Sigmoid colon (tissue), 7 donors: ENCODE measurements around the gene PPM1L. TPM values are rescaled to one million over a fixed set of nuclear protein-coding genes. Genes with fewer than 3 reads are reported as not detected.

Source experiments
- DNase-seq: peaks from one replicate; pipeline ENCODE4 v3.0.0-alpha.2; 2019
- H3K27ac ChIP-seq, 4 donors: fragments of 200-600 bp; sonication (generic); one replicate each; pipeline ENCODE4 v1.5.1; 2016 to 2019; ENCODE audit warnings: mild to moderate bottlenecking in 1 of 4
- H3K27me3 ChIP-seq, 3 donors: fragments of 200-600 bp; sonication (generic); one replicate each; pipeline ENCODE4 v1.5.1; 2019; ENCODE audit warnings: mild to moderate bottlenecking in 1 of 3
- H3K36me3 ChIP-seq, 4 donors: fragments of 200-600 bp; sonication (generic); one replicate each; pipeline ENCODE4 v1.5.1; 2016 to 2019
- H3K4me1 ChIP-seq, 4 donors: fragments of 200-600 bp; sonication (generic); one replicate each; pipeline ENCODE4 v1.5.1; 2017 to 2019
- H3K4me3 ChIP-seq, 4 donors: fragments of 200-600 bp; sonication (generic); one replicate each; pipeline ENCODE4 v1.5.1; 2017 to 2019; ENCODE audit warnings: mild to moderate bottlenecking in 2 of 4, moderate library complexity in 1 of 4
- H3K9me3 ChIP-seq, 4 donors: fragments of 200-600 bp in 3 of 4; sonication (generic) in 3 of 4; one replicate each; pipeline versions ENCODE4 v1.5.1 to v1.6.1; 2013 to 2019
- CTCF ChIP-seq, 4 experiments: fragments of 450-650 bp in 3 of 4; fragments of 200-600 bp in 1 of 4; IDR thresholded peaks; one replicate each; pipeline ENCODE4 v1.5.1; 2016 to 2019; ENCODE audit warnings: antibody characterized with exemption in 4 of 4, mild to moderate bottlenecking in 3 of 4, moderate library complexity in 2 of 4
- EP300 ChIP-seq, 4 donors: sonication (generic); formaldehyde crosslinking; IDR thresholded peaks; one replicate each; pipeline ENCODE4 v1.6.1; 2017; ENCODE audit warnings: antibody characterized with exemption in 4 of 4
- POLR2A ChIP-seq, 2 donors: fragments of 450-650 bp; IDR thresholded peaks; one replicate each; pipeline ENCODE4 v1.6.1; 2016; ENCODE audit warnings: antibody characterized with exemption in 2 of 2, mild to moderate bottlenecking in 2 of 2, moderate library complexity in 2 of 2
- POLR2AphosphoS5 ChIP-seq, 4 donors: sonication (generic); formaldehyde crosslinking; IDR thresholded peaks; one replicate each; pipeline ENCODE4 v1.6.1; 2017; ENCODE audit warnings: antibody characterized with exemption in 4 of 4
- WGBS, 2 donors: extraction: QIAGEN DNeasy Blood & Tissue Kit; methylation state at CpG; one replicate each; pipeline ENCODE4 v1.1.7; 2013; 5-methylcytosine and 5-hydroxymethylcytosine counted together
- intact Hi-C: fragments of 100-400 bp; cut with DNase I; formaldehyde crosslinking; loops from one replicate; pipeline ENCODE4 v1.15.1; 2023
- polyA plus RNA-seq, 3 donors: library from polyadenylated mRNA; stranded (reverse); fragments of 200-250 nt; gene quantifications; one replicate each; pipeline ENCODE4 v1.2.3, GENCODE V29; 2013
- total RNA-seq, 4 donors: library from RNA; depleted of rRNA; stranded (reverse); fragments of >200 nt; gene quantifications; one replicate each; pipeline ENCODE4 v1.1.0, GENCODE V29; 2016
- donor health status: healthy with polysubstance abuse.
- donor health status: Bipolar disorder and iron deficiency.
- donor health status: healthy.

PPM1L gene
- total and polyA plus RNA-seq, 7 donors, result 1.2 to 50.2 (median 33.2) TPM

- intact Hi-C loops, result no loop called here
- H3K4me1 ChIP-seq, result no peaks in the 10 kb centered on the region
- no peak overlapping the region for H3K4me3 ChIP-seq
- H3K27me3 ChIP-seq, result no peaks in the 10 kb centered on the region
- DNase-seq, result no peak
- no peaks in the 10 kb centered on the region for H3K36me3 ChIP-seq
- WGBS, 2 donors, result 80 to 92% methylated on average over 2 of the region's 2 CpGs
- no peaks in the 10 kb centered on the region for H3K9me3 ChIP-seq
- H3K27ac ChIP-seq, result no peak overlapping the region
- TF ChIP-seq EP300 (IDR thresholded peaks at IDR 0.05) (no peak), POLR2AphosphoS5 (IDR thresholded peaks at IDR 0.05) (no peak), CTCF (IDR thresholded peaks at IDR 0.05) (no peak), POLR2A (IDR thresholded peaks at IDR 0.05) (no peak)
These were observed 96.8 kb downstream of the PPM1L start for GRCh38 chr3:160852856-160853255.

GRCh38 chr3:160856450-160856849, 100.4 kb downstream of the PPM1L start:
- no peaks in the 10 kb centered on the region for H3K9me3 ChIP-seq
- H3K27me3 ChIP-seq, result no peaks in the 10 kb centered on the region
- no peak overlapping the region for H3K4me3 ChIP-seq
- TF ChIP-seq EP300 (IDR thresholded peaks at IDR 0.05) (no peak), POLR2A (IDR thresholded peaks at IDR 0.05) (no peak), CTCF (IDR thresholded peaks at IDR 0.05) (no peak), POLR2AphosphoS5 (IDR thresholded peaks at IDR 0.05) (no peak)
- no peak overlapping the region for H3K27ac ChIP-seq
- peaks cover 0 to 11% (median 7%) of the 10 kb centered on the region in 4 donors for H3K4me1 ChIP-seq
- intact Hi-C loops, result no loop called here
- WGBS, 2 donors, result 71 to 82% methylated on average over 2 of the region's 2 CpGs
- no peaks in the 10 kb centered on the region for H3K36me3 ChIP-seq
- no peak for DNase-seq

- no peak overlapping the region for H3K4me3 ChIP-seq
- no peaks in the 10 kb centered on the region for H3K27me3 ChIP-seq
- H3K4me1 ChIP-seq, result peaks cover 0 to 11% (median 7%) of the 10 kb centered on the region in 4 donors
- DNase-seq, result no peak
- no peaks in the 10 kb centered on the region for H3K36me3 ChIP-seq
- no peak overlapping the region for H3K27ac ChIP-seq
- WGBS, 2 donors, result 89 to 91% methylated on average over 2 of the region's 2 CpGs
- intact Hi-C loops, result no loop called here
- no peak for TF ChIP-seq EP300 (IDR thresholded peaks at IDR 0.05)
- TF ChIP-seq POLR2AphosphoS5 (IDR thresholded peaks at IDR 0.05), result no peak
- TF ChIP-seq POLR2A (IDR thresholded peaks at IDR 0.05), result no peak
- no peak for TF ChIP-seq CTCF (IDR thresholded peaks at IDR 0.05)
- H3K9me3 ChIP-seq, result no peaks in the 10 kb centered on the region
These were observed 101.6 kb downstream of the PPM1L start for GRCh38 chr3:160857476-160858119.

- H3K9me3 ChIP-seq, result no peaks in the 10 kb centered on the region
- H3K4me3 ChIP-seq, result no peak overlapping the region
- no peak for TF ChIP-seq POLR2AphosphoS5 (IDR thresholded peaks at IDR 0.05)
- TF ChIP-seq POLR2A (IDR thresholded peaks at IDR 0.05), result no peak
- no peak for TF ChIP-seq CTCF (IDR thresholded peaks at IDR 0.05)
- TF ChIP-seq EP300 (IDR thresholded peaks at IDR 0.05), result no peak
- H3K36me3 ChIP-seq, result no peaks in the 10 kb centered on the region
- DNase-seq, result no peak
- no peaks in the 10 kb centered on the region for H3K27me3 ChIP-seq
- 70 to 77% methylated on average over 1 of the region's 1 CpG for WGBS, 2 donors
- H3K27ac ChIP-seq, result no peak overlapping the region
- intact Hi-C loops, result no loop called here
- H3K4me1 ChIP-seq, result peaks cover 0 to 11% (median 7%) of the 10 kb centered on the region in 4 donors
These were observed 104.3 kb downstream of the PPM1L start for GRCh38 chr3:160860346-160860745.

GRCh38 chr3:160869825-160870224, 113.8 kb downstream of the PPM1L start:
- H3K9me3 ChIP-seq, result no peaks in the 10 kb centered on the region
- H3K27me3 ChIP-seq, result no peaks in the 10 kb centered on the region
- no peak overlapping the region for H3K27ac ChIP-seq
- DNase-seq, result no peak
- intact Hi-C loops, result no loop called here
- TF ChIP-seq POLR2AphosphoS5 (IDR thresholded peaks at IDR 0.05), result no peak
- no peak for TF ChIP-seq POLR2A (IDR thresholded peaks at IDR 0.05)
- no peak for TF ChIP-seq EP300 (IDR thresholded peaks at IDR 0.05)
- H3K4me3 ChIP-seq, result no peak overlapping the region
- no peaks in the 10 kb centered on the region for H3K36me3 ChIP-seq
- WGBS, 2 donors, result 81 to 91% methylated on average over 2 of the region's 2 CpGs
- peaks cover 0 to 13% (median 7%) of the 10 kb centered on the region in 4 donors for H3K4me1 ChIP-seq
